Lung (tissue), 12 donors: ENCODE results near the gene METTL16. TPM values are rescaled to one million over a fixed set of nuclear protein-coding genes. Genes with fewer than 3 reads are reported as not detected.

Source experiments
- ATAC-seq: fragments of 200-7000 bp; cut with Tn5 transposase; one replicate; pipeline ENCODE4 v1.9.1; 2020; ENCODE audit warnings: moderate number of reproducible peaks; ENCODE audit not compliant: insufficient read depth, low FRiP score
- DNase-seq, 3 donors: peaks; one replicate each; pipeline ENCODE4 v3.0.0-alpha.2; 2013 to 2017
- H3K27ac ChIP-seq, 2 donors: one replicate each; pipeline ENCODE4 v1.5.1; 2013; ENCODE audit warnings: mild to moderate bottlenecking in 2 of 2, moderate library complexity in 2 of 2, control low read depth in 1 of 2, inconsistent platforms in 1 of 2, low read depth in 1 of 2, low read length in 1 of 2
- H3K27me3 ChIP-seq, 3 donors: one replicate each; pipeline ENCODE4 v1.5.1; 2013; ENCODE audit warnings: low read length in 2 of 3; ENCODE audit not compliant: control insufficient read depth in 3 of 3, insufficient read depth in 3 of 3
- H3K36me3 ChIP-seq, 4 donors: one replicate each; pipeline ENCODE4 v1.5.1; 2013; ENCODE audit warnings: low read length in 4 of 4, mild to moderate bottlenecking in 1 of 4, moderate library complexity in 1 of 4; ENCODE audit not compliant: control insufficient read depth in 4 of 4, insufficient read depth in 4 of 4
- H3K4me1 ChIP-seq, 5 donors: one replicate each; pipeline ENCODE4 v1.5.1; 2013; ENCODE audit warnings: low read length in 5 of 5, mild to moderate bottlenecking in 2 of 5, moderate library complexity in 1 of 5; ENCODE audit not compliant: control insufficient read depth in 5 of 5, insufficient read depth in 5 of 5
- H3K4me3 ChIP-seq: one replicate; pipeline ENCODE4 v1.5.1; 2013; ENCODE audit warnings: mild to moderate bottlenecking, control low read depth, moderate library complexity
- H3K9ac ChIP-seq, 2 donors: one replicate each; pipeline ENCODE4 v1.5.1; 2013; ENCODE audit warnings: low read length in 2 of 2, control low read depth in 1 of 2; ENCODE audit not compliant: insufficient read depth in 1 of 2
- H3K9me3 ChIP-seq, 4 donors: one replicate each; pipeline ENCODE4 v1.5.1; 2013; ENCODE audit warnings: low read length in 3 of 4, mild to moderate bottlenecking in 1 of 4, moderate library complexity in 1 of 4; ENCODE audit not compliant: control insufficient read depth in 4 of 4, insufficient read depth in 3 of 4
- WGBS, 2 donors: extraction: QIAGEN DNeasy Blood & Tissue Kit; methylation state at CpG; one replicate each; pipeline ENCODE4 v1.1.7; 2013; 5-methylcytosine and 5-hydroxymethylcytosine counted together
- polyA plus RNA-seq, 2 donors: library from polyadenylated mRNA; stranded (reverse); fragments of 200-250 nt; gene quantifications; one replicate each; pipeline ENCODE4 v1.2.1, GENCODE V29; 2013
- total RNA-seq, 2 donors: library from RNA; depleted of rRNA in 1 of 2; stranded (reverse); fragments of >200 nt in 1 of 2; gene quantifications; one replicate each; pipeline ENCODE4 v1.2.1, GENCODE V29; 2014 to 2021
- TF ChIP-seq, protein P1 (sequence below): IDR thresholded peaks from 2 replicates; pipeline ENCODE4 v1.5.1; 2012; ENCODE audit warnings: mild to moderate bottlenecking; ENCODE audit errors: control extremely low read depth, extremely low read depth
- donor health status: control.
- donor health status: control.
- donor health status: Bipolar disorder and iron deficiency.
- donor health status: healthy.
- donor health status: DM: yes; HTN: yes; CAD: no.

The METTL16 gene
- total and polyA plus RNA-seq, 4 donors = 12.1 to 36.1 (median 29.8) TPM

- Histone ChIP-seq H3K4me3 (no peak overlapping the region), H3K4me1 (peaks cover 0 to 4% (median 0%) of the 10 kb centered on the region in 5 donors), H3K9ac (no peak overlapping the region), H3K9me3 (no peaks in the 10 kb centered on the region), H3K27ac (no peak overlapping the region), H3K27me3 (no peaks in the 10 kb centered on the region), H3K36me3 (peaks cover 6 to 23% (median 19%) of the 10 kb centered on the region in 4 donors)
- ATAC-seq (no peak), DNase-seq (no peak)
- TF ChIP-seq, protein P1, sequence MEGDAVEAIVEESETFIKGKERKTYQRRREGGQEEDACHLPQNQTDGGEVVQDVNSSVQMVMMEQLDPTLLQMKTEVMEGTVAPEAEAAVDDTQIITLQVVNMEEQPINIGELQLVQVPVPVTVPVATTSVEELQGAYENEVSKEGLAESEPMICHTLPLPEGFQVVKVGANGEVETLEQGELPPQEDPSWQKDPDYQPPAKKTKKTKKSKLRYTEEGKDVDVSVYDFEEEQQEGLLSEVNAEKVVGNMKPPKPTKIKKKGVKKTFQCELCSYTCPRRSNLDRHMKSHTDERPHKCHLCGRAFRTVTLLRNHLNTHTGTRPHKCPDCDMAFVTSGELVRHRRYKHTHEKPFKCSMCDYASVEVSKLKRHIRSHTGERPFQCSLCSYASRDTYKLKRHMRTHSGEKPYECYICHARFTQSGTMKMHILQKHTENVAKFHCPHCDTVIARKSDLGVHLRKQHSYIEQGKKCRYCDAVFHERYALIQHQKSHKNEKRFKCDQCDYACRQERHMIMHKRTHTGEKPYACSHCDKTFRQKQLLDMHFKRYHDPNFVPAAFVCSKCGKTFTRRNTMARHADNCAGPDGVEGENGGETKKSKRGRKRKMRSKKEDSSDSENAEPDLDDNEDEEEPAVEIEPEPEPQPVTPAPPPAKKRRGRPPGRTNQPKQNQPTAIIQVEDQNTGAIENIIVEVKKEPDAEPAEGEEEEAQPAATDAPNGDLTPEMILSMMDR = no peak
- WGBS, 2 donors = 43 to 70% methylated on average over 3 of the region's 3 CpGs
These were observed 33.2 kb downstream of the METTL16 start for GRCh38 chr17:2478458-2478857.

DNA sequence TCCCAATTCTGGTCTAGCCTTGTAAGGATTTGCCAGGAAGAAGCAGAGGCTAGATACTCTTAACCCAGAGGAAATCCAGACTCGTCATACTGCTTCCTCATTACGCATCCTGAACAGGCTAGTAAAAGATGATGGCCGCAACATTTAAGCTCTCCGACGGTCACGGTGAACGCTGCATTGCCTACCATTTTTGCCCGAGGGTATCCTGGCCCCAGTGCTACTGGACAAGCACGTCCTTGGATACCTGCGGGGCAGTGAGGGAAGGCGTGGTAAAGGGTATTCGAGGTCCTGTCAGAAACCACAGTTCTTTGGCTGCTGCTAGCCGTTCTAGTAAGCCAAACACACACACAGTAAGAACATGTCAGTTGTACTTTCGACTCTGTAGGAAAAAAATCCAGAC, 36.6 kb downstream of the METTL16 start:
- WGBS, 2 donors = 92 to 96% methylated on average over 14 of the region's 14 CpGs
- peaks cover 4 to 33% (median 24%) of the 10 kb centered on the region in 4 donors for H3K36me3 ChIP-seq

DNA sequence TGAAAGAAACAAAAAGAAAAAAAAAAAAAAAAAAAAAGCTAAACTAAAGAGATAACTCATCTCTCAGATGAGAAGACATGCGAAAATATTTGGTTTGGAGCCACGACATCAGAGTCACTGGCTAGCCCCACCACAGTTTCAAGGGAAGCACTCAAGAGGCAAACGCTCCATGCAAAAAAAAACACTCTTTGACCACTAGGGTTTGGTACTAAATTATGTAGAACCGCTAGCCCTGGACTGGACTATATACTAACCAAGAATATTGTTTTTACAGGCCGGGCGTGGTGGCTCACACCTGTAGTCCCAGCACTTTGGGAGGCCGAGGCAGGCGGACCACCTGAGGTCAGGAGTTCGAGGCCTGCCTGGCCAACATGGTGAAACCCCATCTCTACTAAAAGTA, 37.3 kb downstream of the METTL16 start:
- TF ChIP-seq, protein P1 = no peak
- H3K36me3 ChIP-seq = peaks cover 4 to 33% (median 24%) of the 10 kb centered on the region in 4 donors
- no peaks in the 10 kb centered on the region for H3K9me3 ChIP-seq
- no peak for ATAC-seq
- DNase-seq = no peak
- no peak overlapping the region for H3K9ac ChIP-seq
- H3K27me3 ChIP-seq = no peaks in the 10 kb centered on the region
- H3K27ac ChIP-seq = no peak overlapping the region
- no peak overlapping the region for H3K4me3 ChIP-seq
- WGBS, 2 donors = 92 to 98% methylated on average over 9 of the region's 9 CpGs
- H3K4me1 ChIP-seq = no peaks in the 10 kb centered on the region

More for the DNA sequence above, 36.6 kb downstream of the METTL16 start:
- DNase-seq = no peak
- ATAC-seq = no peak
- Histone ChIP-seq H3K9ac (no peak overlapping the region), H3K27ac (no peak overlapping the region), H3K4me1 (no peaks in the 10 kb centered on the region), H3K9me3 (no peaks in the 10 kb centered on the region), H3K4me3 (no peak overlapping the region), H3K27me3 (no peaks in the 10 kb centered on the region)
- TF ChIP-seq, protein P1 = no peak

DNA sequence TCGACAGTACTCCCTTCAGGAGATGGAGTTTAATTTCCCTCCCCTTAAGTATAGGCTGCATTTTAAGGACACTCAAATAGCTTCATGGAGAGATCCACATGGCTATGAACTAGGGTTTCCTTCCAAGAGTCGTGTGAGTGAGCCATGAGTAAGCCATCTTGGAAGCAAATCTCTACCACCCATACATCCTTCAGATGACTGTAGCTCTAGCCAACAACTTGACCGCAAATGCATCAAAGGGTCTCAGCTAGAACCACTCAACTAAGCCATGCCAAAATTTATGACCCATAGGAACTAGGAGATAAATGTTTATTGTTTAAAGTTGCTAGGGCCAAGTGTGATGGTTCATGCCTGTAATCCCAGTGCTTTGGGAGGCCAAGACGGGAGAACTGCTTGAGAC, 43.4 kb downstream of the METTL16 start:
- no peaks in the 10 kb centered on the region for H3K27me3 ChIP-seq
- ATAC-seq = no peak
- TF ChIP-seq, protein P1 = no peak
- peaks cover 10 to 31% (median 19%) of the 10 kb centered on the region in 4 donors for H3K36me3 ChIP-seq
- H3K9ac ChIP-seq = no peak overlapping the region
- H3K9me3 ChIP-seq = peaks cover 0 to 3% (median 0%) of the 10 kb centered on the region in 4 donors
- WGBS, 2 donors = 93% methylated on average over 4 of the region's 4 CpGs
- H3K27ac ChIP-seq = no peak overlapping the region
- no peak overlapping the region for H3K4me3 ChIP-seq
- no peaks in the 10 kb centered on the region for H3K4me1 ChIP-seq
- DNase-seq = no peak
